ENCODE results near the gene PMFBP1. TPM values are rescaled to one million over a fixed set of nuclear protein-coding genes. Genes with fewer than 3 reads are reported as not detected.

PMFBP1 gene
- polyA plus RNA-seq, 3 donors = 0.45 to 1.5 (median 0.56) TPM

- WGBS, 3 donors = 64 to 82% (median 73%) methylated on average over 1 of the region's 1 CpG
- H3K27ac ChIP-seq (ENCODE audit: low read depth, low read length) = no peak overlapping the region
These were observed 29.5 kb downstream of the PMFBP1 start for GRCh38 chr16:72142476-72142875.

- 93 to 97% (median 96%) methylated on average over 2 of the region's 2 CpGs for WGBS, 3 donors
- H3K27ac ChIP-seq (ENCODE audit: low read depth, low read length) = no peak overlapping the region
These were observed 32.0 kb downstream of the PMFBP1 start for GRCh38 chr16:72139908-72140307.

DNA sequence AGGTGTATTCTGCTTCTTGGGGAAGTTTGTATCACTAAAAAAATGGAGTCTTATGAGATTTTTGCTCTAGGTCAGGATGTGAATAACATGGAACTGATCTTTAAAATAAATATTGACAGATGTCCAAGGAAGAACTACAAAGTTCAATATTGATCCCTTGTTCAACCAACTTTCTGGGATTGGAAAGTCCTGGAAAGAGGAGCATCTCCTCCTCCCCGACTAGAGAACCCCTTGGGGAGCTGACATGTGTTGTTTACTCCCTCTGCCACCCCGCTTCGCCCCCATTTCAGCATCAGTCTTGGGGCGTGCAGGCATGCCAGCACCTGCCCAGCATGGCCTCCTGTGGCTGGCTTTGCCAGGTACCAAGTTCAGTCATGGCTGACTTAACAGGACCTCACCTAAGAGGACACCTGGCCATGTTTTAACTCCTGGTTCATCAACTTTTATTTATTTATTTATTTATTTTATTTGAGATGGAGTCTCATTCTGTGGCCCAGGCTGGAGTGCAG, 33.8 kb downstream of the PMFBP1 start:
- H3K27ac ChIP-seq (ENCODE audit: low read depth, low read length) = no peak overlapping the region
- WGBS, 3 donors = 86 to 90% (median 90%) methylated on average over 4 of the region's 4 CpGs

DNA sequence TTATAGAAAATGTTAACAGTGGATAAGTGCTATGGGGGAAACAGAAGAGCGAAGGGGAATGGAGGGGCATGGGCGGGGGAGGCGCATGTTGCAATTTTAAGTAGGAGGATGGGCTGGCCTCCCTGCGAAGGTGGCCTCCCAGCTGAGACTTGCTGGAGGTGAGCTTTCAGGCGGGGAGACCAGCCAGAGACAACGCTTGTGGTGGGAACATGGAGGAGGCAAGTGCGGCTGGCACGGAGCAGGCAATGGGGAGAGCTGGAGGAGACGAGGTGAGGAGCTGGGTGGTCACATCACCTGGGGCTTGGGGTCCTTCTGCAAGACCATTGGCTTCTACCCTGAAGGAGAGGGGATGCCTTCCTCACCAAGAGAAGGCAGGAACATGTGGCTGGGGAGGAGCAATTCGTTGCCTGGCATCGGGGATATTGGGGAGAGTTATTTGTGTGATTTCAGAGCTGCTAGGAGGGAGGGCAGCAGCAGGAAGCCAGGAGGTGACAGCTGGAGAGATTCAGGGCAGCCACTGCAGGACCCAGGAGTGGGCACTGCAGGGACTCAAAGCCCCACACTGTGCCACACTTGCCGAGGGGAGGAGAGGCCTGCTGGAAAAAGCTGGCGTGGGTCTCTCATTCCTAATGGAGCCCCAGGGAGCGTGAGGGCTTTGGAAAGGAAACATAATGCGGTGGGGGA, 34.4 kb downstream of the PMFBP1 start:
- H3K27ac ChIP-seq (ENCODE audit: low read depth, low read length) = no peak overlapping the region
- 78 to 84% (median 81%) methylated on average over 15 of the region's 15 CpGs for WGBS, 3 donors

DNA sequence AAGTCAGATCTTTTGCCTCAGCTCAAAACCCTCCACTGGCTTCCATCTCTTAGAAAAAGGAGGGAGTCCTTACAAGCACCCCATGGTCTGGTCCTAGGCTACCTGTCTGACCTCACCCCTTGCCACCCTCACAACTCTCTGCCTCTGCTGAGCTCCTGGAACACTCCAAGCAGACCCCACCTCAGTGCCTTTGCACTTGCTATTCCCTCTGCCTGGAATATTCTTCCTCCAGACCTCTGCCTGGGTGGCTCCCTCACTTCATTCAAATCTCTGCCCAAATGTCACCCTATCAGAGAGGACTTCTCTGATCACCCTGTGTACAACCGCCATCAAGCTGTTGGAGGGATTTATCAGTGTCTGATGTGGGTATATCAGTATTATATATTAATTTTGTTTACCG, 37.4 kb downstream of the PMFBP1 start:
- 96 to 97% (median 96%) methylated on average over 2 of the region's 2 CpGs for WGBS, 3 donors
- no peak overlapping the region for H3K27ac ChIP-seq (ENCODE audit: low read depth, low read length)

DNA sequence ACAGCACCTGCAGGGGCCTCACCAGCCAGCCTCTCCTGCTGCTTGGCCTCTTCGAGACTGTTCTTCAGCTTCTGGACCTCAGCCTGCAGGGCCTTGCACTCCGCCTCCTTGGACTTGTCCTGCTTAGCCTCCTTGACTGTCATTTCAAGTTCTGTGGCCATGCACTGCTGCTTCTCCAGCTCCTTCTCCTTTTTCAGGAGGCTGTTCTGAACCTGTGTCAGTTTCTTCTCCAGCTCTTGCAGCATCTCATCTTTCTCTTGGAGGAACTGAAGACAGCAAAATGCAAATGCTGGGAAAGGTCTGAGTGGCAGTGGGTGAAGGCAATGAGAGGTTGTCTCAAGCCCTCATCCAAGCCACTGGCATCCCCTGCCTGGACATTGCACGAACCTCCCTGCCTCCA, 39.2 kb downstream of the PMFBP1 start:
- 75 to 89% (median 82%) methylated on average over 3 of the region's 3 CpGs for WGBS, 3 donors
- H3K27ac ChIP-seq (ENCODE audit: low read depth, low read length) = no peak overlapping the region

GRCh38 chr16:72131036-72131435, 40.9 kb downstream of the PMFBP1 start:
- 62 to 75% (median 71%) methylated on average over 6 of the region's 6 CpGs for whole genome bisulfite sequencing, 3 donors
- no peak overlapping the region for H3K27ac ChIP-seq (ENCODE audit: low read depth, low read length)

DNA sequence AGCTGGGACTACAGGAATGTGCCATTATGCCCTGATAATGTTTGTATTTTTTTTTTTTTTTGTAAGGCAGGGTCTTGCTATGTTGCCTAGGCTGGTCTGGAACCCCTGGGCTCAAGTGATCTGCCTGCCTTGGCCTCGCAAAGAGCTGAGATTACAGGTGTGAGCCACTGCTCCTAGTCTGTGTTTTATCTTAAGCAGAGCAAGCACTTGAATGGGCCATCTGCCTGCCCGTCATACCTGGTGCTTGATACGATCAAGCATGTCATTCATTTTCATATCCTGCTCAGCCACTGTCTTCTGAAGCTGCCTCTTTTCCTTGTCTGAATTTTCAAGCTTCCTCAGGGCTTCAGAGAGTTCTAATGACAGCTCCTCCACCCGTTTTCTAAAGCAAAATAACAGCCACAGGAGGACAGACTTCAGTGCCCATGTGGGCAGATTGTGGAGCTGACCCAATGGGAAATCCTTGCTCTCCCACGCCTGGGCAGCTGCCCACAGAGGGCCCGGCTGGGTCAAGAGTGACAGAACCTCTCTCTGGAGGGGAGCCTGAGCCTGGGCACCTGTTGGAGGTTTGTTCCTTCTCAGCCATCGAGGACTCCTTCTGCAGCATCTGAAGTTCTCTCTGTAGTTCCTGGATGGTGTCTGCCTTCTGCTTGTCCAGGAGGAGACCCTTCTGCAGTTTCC, 41.8 kb downstream of the PMFBP1 start:
- no peak overlapping the region for H3K27ac ChIP-seq (ENCODE audit: low read depth, low read length)
- WGBS, 3 donors = 75 to 90% (median 86%) methylated on average over 7 of the region's 7 CpGs

GRCh38 chr16:72128701-72129100, 43.3 kb downstream of the PMFBP1 start:
- H3K27ac ChIP-seq (ENCODE audit: low read depth, low read length) = no peak overlapping the region
- WGBS, 3 donors = 75 to 84% (median 80%) methylated on average over 9 of the region's 9 CpGs

- H3K27ac ChIP-seq (ENCODE audit: low read depth, low read length) = no peak overlapping the region
- 40 to 50% (median 48%) methylated on average over 2 of the region's 2 CpGs for WGBS, 3 donors
These were observed 45.6 kb downstream of the PMFBP1 start for GRCh38 chr16:72126429-72126765.

DNA sequence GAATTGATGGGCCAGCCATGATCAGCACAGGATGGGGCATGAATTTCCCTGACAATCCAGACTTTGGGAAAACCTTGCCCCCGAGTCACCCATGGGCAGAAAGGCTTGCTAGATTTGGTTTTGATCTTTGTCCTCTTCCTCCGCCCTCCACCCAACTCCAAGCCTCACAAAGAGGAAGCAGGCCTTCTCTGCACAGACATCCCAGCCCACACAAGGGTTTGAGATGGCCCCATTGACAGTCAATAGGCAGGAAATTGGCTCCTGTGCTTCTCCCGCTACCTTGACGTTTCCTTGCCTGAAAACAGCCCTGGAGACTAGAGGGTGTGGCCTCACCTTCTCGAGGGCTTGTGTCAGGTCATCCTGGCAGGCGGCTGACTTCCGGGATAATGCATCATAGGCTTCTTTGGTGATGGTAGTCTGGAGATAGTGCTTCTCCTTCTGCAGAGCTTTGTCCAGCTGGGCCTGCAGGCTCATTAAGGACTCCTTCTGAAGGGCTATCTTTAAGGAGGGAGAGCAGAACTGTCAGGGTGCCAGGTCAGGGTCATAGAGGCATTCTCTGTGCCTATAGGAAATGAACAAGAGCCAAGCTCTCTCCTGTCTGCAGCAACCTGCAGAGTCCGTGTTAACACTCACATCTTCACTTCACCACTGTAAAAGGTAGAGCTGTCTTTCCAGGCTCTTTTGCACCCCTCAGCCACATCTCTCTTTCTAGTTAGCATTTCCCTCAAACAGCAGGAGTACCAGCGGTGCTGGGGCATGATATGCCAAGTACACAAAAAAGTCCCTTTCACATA, 46.1 kb downstream of the PMFBP1 start:
- no peak overlapping the region for H3K27ac ChIP-seq (ENCODE audit: low read depth, low read length)
- WGBS, 3 donors = 68 to 78% (median 74%) methylated on average over 9 of the region's 9 CpGs

DNA sequence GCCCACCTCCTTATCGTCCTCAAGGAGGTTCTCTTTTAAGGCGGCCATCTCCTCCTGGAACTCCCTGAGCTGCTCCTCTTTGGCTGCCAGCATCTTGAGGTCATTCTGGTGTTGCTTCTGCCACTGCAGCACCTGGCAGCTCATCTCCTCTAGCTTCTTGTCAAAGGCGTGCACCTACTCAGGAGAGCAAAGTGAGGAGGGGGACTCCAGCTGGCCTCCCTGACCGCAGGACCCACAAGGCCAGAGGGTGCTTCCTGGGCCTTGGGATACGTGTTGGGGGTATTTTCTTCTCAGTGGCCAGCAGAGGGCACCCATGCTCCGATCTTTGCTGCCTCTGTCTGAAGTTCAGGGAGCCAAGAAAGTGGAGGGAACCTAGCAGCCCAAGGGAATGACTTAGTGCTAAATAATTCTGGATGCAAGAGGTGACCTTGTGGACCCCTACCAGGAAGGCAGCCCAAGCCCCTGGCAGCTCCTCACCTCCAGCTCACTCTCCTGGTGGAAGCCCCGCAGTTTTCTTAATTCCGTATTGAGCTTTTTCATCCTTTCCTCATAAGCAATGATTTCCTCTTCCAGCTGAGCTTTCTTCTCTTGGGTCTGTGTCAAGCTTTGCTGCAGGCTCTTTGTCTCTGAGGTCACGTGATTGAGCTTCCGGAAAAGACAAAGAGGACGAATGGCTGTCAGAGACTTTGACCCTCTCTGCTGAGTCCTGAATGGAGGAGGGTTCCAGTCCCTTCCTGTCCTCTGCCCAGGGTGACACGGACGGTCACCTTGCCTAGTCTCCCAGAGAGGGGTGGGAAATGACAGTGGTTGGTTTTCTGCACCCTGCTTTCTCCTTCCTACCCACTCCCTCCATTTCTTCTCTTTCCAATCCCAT, 47.0 kb downstream of the PMFBP1 start:
- no peak overlapping the region for H3K27ac ChIP-seq (ENCODE audit: low read depth, low read length)
- 35 to 36% (median 35%) methylated on average over 13 of the region's 13 CpGs for WGBS, 3 donors

- no peak overlapping the region for H3K27ac ChIP-seq (ENCODE audit: low read depth, low read length)
- WGBS, 3 donors = 88 to 99% (median 96%) methylated on average over 3 of the region's 3 CpGs
These were observed 47.8 kb downstream of the PMFBP1 start for GRCh38 chr16:72124148-72124547.

DNA sequence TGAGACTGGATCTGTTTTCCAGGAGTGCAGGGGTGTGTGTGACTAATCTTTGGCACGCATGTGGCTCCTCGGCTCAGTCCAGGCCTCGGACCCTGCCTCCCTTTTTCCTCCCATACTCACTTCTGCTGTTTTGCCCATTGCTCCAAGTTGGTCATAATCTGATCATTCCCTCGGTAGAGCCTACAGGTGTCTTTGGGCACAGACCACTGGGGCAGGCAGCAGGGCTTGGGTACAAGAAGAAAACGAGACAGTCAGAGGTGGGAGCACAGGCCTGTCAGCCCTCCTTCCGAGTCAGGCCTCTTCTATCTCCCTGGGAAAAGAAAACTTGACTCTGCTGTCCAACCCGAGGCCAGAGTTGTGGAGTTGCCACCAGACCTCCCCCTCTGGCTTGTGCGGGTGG, 48.5 kb downstream of the PMFBP1 start:
- H3K27ac ChIP-seq (ENCODE audit: low read depth, low read length) = no peak overlapping the region
- 70 to 78% (median 73%) methylated on average over 8 of the region's 8 CpGs for WGBS, 3 donors

DNA sequence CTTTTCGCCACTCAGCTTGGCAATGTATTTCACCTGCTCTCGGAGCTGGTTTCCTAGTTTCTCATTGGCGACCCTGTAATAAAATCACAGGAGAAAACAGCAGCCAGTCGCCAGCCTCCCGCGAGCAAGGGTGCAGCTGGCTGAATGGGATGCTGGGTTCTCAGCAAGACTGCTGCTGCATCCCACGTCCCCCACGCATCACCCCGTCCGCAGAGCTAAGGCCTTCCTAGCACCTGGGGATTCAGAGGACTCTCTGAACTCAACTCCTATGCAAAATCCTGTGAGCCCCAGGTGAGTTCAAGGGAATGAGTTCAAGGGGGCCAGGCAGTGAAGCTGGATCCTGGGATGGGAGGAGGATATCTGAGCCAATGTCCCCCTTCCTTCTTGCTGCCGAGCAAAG, 49.0 kb downstream of the PMFBP1 start:
- no peak overlapping the region for H3K27ac ChIP-seq (ENCODE audit: low read depth, low read length)
- WGBS, 3 donors = 82 to 94% (median 84%) methylated on average over 11 of the region's 11 CpGs

- WGBS, 3 donors = 92 to 98% (median 98%) methylated on average over 2 of the region's 2 CpGs
- H3K27ac ChIP-seq (ENCODE audit: low read depth, low read length) = no peak overlapping the region
These were observed 49.6 kb downstream of the PMFBP1 start for GRCh38 chr16:72122308-72122707.

GRCh38 chr16:72120026-72120425, 51.9 kb downstream of the PMFBP1 start:
- 82 to 90% (median 90%) methylated on average over 5 of the region's 5 CpGs for WGBS, 3 donors
- H3K27ac ChIP-seq (ENCODE audit: low read depth, low read length) = no peak overlapping the region

- no peak overlapping the region for H3K27ac ChIP-seq (ENCODE audit: low read depth, low read length)
These were observed 58.4 kb downstream of the PMFBP1 start for GRCh38 chr16:72113616-72113945.
